Stimulated activated CD8-positive, alpha-beta memory T cell treated with anti-CD3 and anti-CD28 coated beads, Interleukin-15, amount 100 ng/mL, for 1 hour (primary cell): ENCODE data around the gene C2CD4C.
"Not testable (repeated sequence)": the region's sequence is repeated elsewhere in the genome, so short reads cannot be mapped to it uniquely, and the experiment has no call there.

Experiments
- DNase-seq: peaks from one replicate; pipeline ENCODE4 v3.0.0-alpha.2; 2020; ENCODE audit warnings: low read depth

C2CD4C gene

DNA sequence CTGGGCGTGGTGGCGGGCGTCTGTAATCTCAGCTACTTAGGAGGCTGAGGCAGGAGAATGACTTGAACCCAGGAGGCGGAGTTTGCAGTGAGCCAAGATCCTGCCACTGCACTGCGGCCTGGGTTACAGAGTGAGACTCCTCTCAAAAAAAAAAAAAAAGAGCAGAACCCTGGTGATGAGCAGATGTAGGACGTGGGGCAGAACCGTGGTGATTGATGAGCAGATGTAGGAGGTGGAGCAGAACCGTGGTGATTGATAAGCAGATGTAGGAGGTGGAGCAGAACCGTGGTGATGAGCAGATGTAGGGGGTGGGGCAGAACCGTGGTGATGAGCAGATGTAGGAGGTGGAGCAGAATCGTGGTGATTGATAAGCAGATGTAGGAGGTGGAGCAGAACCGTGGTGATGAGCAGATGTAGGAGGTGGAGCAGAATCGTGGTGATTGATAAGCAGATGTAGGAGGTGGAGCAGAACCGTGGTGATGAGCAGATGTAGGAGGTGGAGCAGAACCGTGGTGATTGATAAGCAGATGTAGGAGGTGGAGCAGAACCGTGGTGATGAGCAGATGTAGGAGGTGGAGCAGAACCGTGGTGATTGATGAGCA lies 28.2 kb downstream of the C2CD4C start:
- not testable (repeated sequence) for DNase-seq

DNA sequence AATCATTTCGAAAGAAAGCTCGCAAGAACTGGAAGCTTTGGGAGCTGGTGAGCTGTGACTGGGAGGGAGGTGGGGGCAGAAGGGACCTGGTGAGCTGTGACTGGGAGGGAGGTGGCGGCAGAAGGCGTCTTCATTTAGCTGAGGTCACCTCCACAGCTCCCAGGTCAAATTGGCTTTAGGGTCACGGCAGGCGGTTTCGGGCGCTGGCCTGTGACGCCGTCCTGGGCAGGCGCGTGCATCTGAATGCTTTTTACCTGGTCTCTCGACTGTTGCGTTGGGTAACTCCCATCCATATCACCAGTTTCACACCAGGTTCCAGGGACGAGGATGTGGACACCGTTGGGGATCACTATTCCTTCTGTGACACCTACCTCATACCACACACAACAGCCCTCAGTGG lies 29.2 kb downstream of the C2CD4C start:
- no peak for DNase-seq

DNA sequence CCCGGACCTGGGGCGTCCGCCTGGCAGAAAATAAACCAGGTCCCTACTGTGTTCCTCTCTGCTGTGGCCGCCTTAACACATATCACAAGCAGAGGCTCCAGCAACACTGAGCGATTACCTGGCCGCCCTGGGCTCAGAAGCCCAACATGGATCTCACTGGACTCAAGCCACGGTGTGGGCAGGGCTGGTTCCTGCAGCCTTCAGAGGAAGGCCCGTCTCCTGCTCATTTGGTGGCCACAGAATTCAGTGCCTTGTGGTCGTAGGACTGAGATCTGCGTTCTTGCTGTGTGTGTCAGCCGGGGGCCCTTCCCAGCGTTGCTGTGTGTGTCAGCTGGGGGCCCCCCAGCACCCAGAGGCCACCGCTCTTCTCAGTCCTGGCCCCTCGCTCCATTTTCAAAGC lies 30.2 kb downstream of the C2CD4C start:
- DNase-seq: no peak

DNA sequence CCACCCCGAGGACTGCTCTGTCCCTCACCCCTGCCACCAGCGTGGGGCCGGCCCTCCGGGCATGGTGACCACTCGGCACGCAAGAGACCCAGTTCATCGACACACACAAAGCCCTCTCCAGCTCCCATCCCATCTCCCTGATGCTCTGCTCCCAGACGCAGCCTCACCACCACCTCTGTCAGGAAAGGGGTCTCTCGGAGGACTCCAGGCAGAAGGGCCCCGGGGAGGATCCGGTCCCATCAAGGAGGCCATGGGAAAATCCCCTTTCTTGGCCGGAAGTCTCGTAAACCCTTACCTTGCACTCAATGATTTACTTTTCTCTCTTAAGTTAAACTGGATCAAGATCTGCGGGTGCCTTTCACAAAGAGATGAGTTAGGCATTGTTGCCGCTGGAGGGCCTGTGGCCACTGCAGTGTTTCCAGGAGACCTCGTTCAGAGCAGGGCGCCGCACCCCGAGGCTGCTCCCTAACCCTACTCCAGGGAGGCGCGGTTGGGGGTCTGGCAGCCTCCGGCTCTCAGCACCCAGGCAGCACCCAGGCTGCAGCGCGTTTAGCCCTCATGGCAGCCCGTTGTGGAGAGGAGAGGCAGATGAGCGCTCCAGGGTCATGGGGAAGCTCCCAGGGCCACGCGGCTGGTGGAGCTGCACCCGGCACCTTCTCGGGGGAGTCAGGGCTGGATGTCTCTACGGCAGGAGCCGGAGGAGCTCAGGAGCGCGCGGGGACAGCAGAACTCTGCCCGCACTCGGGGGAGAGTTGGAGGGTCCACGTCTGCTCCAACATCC lies 31.0 kb downstream of the C2CD4C start:
- no peak for DNase-seq

DNA sequence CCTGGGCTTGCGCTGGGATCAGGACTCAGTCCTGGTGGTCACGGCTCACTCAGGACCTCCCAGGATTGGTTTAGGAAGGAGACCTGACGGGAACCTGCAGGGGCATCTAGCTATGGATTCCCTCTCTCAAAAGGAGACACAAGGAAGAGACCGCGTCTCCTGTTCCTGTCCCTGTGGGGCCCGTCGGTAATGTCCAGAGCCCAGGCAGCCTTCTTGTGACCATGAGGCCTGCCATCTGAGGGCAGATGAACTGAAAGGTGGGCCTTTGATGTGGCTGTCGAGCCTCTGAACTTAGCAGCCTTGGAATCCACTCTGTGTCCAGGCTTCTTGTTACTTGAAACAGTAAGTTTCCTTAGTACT lies 32.9 kb downstream of the C2CD4C start:
- DNase-seq: no peak

DNA sequence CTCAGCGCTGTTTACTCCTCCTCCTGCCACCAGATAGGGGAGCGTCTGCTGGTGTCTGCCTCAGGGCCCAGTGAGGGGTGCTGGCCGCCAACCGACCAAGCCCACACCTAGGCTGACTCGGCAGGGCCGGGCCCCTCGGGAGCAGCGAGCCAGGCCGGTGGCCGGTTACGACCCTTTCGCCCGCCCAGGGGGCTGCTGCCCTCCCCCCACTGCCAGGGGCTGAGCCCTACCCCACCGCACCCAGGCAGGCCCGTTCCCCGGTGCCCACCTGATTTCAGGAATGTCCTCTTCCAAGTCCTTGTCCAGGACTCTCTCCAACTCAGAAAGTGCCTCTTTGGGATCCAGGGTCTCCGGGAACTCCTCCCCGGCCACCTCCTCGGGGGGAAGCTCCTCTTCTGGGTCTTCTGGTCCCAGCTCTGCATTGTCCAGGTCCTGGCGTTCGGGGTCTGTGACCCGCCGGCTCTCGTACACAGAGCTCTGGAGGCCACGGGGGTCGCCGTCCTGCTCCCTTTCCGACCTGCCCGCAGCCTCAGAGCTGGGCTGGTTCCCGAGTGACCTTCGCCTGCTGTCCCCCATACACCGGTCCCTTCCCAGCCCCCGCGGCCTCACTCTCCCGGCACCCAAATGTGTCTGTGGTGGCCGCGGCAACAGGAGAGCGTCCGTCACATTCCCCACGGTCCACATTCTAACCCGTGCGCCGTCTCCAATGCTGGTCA lies 33.4 kb downstream of the C2CD4C start:
- DNase-seq: no peak

DNA sequence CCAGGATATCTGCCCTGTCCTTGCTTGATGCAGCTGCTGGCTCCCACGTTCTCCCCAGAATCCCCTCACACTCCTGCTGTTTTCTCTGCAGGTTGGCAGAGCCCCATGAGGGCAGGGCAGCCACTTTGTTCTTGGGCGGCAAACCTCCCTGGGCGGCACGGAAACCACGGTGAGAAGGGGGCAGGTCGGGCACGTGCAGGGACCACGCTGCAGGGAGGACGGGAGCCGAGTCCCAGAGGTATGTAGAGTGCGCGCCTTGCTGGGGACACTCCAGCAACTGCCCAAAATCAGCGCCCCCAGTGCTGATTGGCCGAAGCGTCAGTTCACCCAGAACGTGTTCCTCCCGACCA lies 34.1 kb downstream of the C2CD4C start:
- no peak for DNase-seq

DNA sequence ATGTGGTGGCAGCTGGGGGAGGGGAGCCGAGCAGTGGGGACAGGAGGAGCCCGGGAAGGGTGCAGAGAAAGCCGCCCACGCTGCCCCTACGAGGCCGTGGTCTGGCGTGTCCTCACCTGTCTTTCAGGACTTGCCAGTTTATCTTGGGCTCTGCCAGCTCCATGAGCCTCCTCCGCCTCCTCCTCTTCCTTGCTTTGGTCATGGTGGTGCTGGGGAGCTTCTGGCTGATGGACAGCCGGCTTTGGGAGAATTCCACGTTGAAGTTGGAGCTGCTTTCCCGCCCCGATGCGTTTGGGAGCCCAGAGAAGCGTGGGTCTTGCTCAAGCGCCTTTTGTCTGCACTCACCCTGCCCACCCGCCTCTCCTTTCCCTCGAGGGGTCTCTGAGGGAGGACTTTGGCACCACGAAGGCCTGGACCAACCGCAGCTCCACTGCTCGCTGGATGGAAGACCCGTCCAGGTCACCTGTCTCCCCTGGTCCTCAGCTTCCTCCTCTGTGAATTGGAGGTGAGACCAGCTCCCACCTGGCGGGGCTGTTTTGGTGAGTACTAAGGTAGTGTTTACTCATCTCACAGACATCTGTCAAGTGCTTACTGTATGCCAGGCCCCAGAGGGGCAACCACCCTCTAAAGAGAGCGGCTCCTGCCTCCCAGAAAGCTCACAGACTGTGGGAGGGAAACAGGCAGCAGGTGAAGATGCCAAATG lies 34.6 kb downstream of the C2CD4C start:
- no peak for DNase-seq

DNA sequence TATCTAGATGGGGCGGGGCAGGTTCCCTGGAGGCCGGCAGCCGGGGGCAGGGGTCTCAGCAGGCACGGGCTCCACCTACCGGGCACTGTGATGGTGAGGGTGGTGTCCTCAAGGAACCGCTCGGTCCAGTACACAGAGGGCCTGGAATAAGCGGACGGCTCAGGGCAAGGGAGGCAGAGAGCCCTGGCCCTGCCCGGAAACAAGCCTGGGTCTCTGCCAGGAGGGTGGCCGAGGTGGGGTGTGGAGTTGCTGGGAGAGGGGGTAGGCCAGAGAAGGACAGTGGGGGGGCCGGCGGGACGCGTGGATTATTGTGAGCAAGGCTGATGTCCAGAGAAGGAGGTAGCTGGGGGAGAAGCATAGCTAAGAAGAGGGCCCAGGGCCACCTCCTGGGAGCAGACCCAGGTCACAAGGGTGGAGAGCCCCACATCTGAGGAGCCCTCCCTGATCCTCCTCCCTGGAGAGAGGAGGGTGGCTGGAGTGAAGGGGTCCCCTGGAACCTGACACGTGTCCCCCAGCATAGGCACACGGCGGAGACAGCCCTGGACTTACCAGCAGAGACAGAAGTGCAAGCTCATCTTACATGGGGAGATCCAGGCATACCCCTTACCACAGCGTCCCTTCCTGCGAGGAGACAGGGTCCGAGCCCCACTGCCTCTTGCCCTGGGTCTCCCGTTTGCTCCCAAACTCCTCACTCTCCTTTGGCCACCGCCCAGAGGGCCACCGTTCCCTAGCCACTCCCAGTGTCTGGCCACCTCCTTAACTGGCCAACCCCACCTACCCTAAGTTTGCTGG lies 35.4 kb downstream of the C2CD4C start:
- no peak for DNase-seq

DNA sequence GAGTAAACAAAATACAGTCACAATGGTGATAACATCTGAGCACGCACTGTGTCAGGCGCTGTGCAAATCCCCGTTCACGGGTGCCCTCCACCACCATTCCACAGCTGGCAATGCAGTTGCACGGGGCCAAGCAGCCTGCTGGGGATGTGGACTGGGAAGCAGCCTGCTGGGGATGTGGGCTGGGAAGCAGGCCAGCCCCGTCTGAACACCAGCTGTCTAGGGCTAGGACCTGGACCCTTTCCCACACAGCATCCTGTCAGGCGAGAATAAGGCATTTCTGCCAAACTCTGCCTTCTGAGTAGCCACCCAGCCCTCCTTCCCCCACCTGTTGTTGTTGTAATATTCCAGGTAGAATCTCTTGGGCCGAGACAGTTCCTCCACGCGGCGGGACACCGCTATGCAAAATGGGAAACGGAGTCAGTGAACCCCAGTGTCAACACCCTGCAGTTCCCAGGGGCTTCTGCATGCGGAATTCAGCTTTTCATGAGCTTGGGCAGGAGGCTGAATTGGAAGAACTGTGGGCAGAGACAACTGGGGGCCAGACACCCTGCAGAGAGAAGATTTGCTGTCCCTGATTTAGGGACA lies 36.5 kb downstream of the C2CD4C start:
- no peak for DNase-seq

DNA sequence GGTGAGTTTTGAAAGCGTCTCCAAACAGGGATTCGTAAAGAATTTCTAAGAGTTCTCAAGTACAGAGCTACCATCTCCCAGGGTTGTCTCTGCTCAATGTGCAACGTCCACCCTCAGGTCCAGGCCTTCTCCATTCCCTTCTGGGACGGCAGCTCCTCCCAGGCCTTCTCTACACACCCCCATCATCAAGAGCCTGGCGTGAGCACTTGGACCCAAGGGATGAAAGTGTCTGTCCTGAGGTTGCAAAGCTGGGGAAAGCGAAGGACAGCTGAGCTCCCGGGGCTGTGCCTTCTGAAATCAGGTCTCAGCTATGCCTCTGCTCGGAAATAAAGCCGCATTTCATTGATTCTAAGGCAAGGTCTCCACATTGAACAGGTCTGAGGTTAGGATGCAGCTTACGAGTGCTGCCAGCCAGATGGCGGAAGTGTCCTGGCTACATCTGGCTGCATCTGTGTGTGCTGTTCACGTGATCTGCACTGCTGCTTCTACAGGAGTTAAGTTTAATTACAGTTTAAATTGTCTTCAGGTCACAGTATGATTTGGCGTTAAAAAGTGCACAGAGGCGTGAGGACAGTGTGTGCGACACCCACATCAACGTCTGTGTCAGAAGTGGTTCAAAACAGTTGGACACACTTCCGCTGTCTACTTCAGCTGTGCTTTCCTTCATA lies 37.3 kb downstream of the C2CD4C start:
- no peak for DNase-seq

DNA sequence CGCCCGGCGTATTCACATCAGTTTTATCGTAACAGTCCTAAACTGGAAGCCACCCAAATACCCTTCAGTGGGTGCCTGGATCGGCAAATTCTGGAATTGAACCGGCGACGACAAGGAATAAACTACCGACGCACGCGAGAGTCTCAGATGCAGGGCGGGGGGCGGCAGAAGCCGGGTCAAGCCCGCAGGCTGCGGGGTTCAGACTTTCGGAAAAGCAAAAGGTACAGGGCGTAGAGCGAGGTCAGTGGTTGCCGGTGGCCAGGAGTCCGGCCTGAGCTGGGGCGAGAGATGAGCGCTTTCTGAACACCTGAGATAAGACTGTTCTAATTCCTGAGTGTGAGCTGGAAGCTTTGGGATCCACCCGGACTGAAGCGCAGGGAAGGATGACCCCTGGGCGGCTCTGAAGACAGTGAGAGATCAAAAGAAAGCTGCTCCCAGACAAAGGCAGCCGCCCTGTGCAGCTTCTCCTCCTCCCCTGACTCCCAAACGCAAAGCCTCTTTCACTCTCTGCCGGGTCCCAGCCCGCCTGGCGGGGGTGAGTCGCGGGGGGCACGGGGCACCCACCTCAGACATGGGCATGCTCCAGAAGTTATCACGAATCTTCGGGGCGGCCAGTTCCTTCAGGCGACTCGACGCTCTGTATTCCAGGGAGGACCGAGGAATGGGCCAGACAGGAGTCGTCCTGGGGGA lies 38.2 kb downstream of the C2CD4C start:
- no peak for DNase-seq

DNA sequence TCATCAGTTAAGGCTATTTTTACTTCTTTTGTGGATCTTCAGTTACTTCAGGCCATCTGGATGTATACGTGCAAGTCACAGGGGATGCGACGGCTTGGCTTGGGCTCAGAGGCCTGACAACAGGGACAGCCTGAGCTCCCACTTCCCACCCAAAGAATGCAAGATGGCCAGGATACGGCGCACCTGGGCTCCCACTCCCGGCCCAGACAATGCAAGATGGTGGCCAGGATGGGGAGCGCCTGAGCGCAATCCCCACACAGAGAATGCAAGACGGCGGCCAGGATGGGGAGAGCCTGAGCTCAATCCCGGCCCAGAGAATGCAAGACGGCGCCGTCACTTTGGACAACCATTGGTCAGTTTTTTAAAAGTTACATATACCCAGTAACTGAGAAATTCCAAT lies 39.1 kb downstream of the C2CD4C start:
- no peak for DNase-seq

DNA sequence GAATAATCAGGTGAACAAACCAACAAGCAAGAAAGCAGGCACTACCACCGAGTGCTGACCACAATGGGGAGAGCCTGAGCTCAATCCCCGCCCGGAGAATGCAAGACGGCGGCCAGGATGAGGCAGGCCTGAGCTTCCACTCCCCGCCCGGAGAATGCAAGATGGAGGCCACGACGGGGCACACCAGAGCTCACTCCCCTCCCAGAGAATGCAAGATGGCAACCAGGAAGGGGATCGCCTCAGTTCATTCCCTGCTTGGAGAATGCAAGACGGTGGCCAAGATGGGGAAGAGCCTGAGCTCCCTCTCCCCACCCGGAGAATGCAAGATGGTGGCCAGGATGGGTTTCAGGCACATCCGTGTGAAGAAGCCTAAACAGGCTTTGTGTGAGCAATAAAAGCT lies 39.7 kb downstream of the C2CD4C start:
- no peak for DNase-seq

DNA sequence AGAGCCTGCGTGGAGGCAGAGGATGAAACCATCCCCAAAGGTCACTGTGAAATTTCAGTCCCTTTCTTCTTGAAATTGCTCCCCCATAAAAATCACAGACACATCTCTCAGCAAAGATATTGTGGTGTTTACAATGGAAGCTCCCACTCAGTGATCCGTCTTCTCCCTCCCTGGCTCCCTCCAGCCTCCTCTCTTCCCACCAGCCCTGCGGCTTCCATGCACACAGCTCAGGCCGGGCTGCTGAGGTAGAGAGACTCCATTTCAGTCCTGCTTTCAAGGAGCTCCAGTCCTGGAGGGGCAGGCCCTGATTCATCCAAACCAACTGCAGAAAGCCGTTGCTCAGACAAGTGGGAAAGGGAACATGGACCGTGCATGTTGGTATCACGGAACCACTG lies 40.3 kb downstream of the C2CD4C start:
- no peak for DNase-seq

DNA sequence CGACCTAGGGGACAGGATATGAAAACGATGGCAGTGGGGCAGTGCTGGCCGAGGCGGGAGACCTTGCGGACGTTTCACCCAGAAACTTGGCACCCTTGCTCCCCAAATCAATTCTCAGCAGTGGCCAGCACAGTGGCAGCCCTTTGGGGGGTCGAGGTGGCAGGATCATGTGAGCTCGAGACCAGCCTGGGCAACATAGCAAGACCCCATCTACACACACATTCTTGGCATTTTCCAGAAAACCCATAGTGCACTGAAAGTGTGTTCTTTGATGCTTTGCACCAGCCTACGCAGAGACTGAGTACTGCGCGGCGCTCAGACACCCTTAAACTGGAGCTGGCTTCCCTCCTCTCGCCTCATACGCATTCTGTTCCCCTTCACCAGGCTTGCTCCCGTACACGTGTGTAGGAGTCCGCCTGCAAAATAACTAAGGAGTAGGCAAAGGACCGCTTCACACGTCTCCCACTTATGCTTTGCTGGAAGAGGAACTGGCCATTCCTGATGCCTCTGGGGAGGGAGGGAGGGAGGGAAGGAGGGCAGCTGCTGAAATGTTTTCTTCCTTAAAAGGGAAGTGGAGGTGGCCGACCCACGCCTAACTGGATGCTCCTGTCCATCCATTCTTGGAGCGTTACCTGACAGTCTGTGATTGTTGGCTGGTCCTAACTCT lies 40.9 kb downstream of the C2CD4C start:
- no peak for DNase-seq

DNA sequence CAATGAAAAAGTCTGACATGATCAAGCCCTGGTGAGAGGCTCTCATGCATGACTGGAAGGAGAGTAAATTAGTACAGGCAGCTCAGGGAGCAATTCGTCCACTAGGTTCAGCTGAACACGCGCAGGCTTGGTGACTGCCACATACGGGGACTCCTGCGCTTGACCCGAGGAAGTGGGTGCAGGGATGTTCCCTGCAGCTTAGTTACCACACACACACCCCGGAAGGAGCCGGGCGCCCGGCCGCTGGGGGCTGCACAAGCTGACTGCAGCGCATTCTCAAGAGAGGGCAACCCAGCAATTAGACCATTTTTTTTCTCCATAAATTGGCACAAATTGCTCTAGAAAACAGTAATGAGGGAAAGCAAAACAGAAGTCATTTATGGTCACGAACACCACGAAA lies 41.4 kb downstream of the C2CD4C start:
- no peak for DNase-seq

DNA sequence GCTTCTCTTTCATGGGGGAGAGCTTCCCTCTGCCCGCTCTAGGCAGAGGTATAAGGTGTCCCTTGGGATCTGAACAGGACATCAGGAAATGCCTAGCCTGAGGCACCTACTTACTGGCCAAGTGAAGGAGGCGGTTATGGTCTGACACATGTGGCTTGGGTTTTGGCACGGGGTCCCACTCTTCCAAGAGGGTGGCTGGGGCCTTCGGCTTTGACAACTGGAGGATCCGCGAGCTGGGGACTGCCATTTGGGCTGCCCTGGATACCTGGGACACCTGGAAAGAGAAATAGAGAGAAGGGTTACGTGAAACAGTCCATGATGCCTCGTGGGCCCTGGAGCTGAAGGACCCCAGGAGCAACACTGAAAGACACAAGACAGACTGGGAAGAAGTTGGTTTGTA lies 42.0 kb downstream of the C2CD4C start:
- DNase-seq: no peak

DNA sequence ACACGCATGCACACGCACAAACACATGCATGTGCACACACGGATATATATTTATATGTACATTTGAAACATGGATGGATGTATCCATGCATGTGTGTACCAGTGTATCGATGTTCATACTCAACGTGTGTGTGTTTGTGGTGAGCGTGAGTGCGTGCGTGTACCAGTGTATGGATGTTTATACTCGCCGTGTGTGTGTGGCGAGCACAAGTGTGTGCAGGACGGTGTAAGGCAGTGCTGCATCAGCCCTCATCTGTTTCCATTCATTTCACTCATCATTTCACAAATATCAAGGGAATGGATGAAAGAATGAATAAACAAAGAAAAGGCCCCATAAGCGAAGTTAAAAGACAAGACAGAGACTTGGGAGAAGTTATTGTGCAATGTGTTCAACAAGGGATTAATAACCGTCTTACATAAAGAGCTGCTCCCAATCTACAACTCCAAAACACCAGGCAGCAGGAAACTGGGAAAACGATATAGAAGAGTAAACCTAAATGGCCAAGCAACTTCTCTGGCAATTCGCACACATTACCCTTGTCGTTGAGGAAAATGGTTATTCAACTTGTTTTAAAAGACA lies 42.7 kb downstream of the C2CD4C start:
- no peak for DNase-seq
